IPS-11a (cell line): ENCODE measurements around the gene DRAXIN.

Experiments used
- H3K4me3 ChIP-seq: one replicate; pipeline ENCODE4 v1.5.1; 2013; ENCODE audit warnings: low read depth, low read length, control low read depth

The DRAXIN gene

DNA sequence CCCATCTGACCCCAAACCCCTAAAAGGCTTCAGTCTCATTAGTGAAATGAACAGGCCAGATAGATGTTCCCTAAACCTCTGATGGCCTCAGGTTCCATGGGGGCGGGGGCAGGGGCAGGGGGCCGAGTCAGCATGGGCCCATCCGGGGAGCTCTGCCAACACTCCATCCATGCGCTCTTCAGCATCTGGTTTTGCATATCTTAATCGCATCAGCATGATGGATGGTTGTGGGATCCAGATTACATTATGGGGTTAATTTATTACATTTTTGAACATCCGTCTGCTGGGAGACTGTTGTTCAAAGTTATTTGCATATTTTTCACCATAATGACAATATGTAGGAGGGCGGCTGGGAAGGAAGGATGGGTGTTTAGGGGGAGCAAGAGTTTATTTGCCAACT, 7.4 kb upstream of the DRAXIN start:
- H3K4me3 ChIP-seq, result no peak overlapping the region

DNA sequence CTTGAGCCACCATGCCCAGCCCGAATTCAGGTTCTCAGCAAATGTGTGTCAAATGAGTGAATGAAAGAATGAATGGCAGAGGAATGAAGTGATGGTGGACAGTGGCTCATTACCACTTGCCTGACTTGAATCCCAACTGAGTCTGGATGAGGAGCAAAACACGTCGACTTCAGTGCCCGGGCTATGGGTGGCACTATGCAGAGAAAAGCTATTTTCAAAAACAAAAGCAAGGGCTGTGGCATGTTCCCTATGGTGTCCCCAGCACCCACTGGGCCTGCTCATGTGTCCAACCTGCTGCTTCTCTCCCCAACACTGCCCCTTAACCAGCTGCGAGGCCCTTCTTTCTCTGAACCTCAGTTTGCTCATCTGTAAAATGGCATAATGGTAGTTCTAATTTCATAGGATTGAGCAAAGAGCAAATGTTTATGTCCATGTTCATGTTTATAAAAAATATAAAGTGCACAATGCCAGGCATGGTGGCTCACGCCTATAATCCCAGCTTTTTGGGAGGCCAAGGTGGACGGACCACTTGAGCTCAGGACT, 6.2 kb upstream of the DRAXIN start:
- H3K4me3 ChIP-seq, result no peak overlapping the region

DNA sequence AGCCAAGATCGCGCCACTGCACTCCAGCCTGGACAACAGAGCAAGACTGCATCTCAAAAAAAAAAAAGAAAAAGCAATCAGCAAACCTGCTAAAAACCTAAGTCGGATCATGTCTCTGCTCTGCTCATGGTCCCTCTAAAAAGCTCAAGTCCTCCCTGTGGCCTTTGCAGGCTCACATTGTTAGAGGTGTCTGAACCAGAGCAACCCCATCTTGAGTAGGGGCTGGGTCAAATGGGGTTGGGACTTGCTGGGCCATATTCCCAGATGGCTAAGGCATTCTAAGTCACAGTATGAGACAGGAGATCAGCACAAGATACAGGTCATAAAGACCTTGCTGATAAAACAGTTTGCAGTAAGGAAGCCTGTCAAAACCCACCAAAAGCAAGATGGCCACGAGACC, 3.0 kb upstream of the DRAXIN start:
- no peak overlapping the region for H3K4me3 ChIP-seq

GRCh38 chr1:11690397-11691301, 861 bp upstream of the DRAXIN start:
- peak overlapping the region; percentile 88 for H3K4me3 ChIP-seq

DNA sequence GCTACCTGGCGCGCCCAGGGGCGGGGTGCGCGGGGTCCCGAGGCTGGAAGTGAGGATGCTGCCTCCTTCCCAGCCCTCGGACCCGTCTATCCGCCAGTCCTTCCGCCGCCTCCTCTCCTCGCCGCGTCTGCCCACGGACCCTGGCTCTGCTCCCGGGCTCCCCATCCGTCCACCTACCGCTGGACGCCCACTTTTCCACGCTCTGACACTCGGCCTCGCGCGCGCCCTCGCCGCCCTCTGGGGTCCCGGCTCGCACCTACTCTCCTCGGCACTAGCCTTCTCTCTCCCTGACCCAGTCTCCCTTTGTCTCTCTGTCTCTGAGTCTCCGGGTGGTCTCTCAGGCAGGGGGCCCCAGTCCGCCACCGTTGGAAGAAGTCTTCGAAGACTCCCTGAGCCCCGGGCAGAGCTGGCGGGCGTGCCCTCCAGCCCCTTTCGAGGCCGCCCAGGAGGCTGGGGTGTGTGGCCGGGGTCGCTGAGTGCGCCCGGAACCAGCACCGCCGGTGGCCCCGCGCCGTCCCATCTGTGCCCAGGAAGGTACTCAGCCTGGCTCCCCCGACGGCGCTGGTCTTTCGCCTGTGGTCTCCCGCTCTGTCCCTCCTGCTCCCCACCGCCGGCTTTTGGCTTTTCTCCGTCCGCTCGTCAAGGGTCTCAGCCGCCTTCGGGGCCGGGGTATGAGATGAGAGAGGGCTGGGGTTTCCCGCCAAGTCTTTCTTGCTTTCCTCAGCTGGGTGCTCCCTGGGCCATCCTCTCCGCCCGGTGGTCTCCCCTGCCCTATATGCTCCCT, 610 bp downstream of the DRAXIN start:
- H3K4me3 ChIP-seq, result peak overlapping the region; percentile 81

DNA sequence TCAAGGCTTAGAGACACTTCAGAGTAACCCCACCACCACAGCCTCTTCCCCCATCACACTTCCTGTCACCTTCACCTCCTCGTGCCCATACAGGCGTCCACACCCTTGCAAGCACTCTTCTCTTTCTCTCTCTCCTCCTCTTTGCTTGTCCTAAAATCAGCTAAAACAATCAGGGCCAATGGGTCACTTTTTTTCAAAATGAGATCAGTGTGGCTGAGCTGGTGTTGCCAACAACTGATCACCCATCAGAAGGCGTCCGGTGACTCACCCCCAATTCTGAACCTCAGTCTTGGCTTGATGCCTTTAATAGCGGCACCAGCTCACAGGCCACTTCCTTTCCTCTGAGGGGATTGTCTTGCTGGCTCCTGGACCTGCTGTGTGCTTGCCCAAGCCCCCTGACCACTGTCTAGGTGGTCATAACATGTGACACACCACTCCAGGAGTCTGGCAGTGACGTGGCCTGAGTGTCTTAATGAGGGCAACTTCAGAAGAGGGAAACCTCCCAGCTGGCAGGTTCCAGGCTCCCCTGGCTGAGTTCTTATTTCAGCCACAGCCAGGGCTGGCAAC, 1.6 kb downstream of the DRAXIN start:
- H3K4me3 ChIP-seq, result no peak overlapping the region

DNA sequence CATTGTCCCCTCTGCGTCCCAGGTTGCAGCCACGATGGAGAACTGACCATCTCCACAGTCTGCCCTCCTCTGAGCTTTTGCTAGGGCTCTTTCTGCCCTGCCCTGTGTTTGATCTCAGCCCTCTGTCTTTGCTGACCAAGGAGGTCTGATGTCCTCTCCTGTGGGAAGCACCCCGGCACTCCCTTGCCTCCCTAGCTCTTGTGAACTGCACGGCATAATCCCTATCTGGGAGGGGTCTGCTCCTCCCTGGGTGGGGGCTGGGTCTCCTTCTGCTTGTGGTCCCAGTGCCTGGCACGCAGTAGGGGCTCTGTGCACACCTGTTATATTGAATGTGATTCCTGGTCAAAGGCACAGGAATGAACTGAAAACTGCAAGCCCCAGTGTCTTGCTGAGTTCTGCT, 2.4 kb downstream of the DRAXIN start:
- H3K4me3 ChIP-seq, result no peak overlapping the region

DNA sequence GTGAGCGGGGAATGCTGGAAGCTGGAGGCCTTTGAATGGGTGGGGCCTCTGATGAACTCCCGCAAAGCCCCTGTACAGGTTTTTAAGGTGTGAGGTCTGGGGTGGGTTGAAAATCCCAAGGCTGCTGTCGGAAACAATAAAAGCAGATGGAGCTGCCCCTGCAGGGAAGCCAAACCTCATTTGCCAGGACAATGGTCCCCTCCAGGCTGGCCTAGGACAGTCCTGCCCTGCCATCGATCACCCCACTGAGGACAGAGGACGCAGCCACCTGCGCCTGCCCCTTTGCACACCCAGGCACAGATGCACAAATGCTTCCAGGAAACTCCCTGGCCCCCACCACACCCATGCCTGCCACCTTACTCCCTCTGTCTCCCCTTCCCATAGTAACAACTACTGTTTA, 4.4 kb downstream of the DRAXIN start:
- no peak overlapping the region for H3K4me3 ChIP-seq

DNA sequence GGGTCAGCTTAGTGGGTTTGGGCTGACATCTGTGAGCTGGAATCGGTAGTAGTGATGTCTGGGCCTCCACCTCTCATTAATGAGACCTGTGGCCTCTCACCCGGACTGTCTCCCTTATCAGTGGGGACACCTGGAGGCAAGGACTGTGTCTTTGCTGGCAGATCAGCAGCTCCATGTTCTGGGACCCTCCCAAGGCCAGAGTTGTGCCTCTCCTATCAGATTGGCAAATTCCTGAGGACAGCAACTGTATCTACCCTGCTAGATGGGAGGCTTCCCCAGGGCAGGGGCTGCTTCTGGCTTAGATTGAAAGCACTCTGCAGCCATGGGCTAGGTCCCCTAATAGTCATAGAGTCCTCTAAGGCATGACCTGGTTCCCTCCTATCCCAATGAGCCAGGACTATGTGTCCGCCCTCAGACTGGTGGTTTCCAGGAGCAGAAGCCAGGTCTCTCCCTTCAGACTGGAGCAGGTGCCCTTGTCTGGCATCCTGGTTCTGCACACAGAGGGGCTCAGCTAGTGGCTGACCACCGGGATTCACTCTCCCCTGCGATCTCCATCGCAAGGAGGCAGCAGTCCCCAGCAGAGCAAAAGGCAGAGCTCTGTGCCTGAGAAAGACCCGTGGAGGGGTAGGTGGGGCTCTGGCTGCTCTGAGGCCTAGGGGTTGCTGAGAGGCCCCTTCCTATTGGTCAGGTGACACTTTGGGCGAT, 5.8 kb downstream of the DRAXIN start:
- H3K4me3 ChIP-seq, result no peak overlapping the region

DNA sequence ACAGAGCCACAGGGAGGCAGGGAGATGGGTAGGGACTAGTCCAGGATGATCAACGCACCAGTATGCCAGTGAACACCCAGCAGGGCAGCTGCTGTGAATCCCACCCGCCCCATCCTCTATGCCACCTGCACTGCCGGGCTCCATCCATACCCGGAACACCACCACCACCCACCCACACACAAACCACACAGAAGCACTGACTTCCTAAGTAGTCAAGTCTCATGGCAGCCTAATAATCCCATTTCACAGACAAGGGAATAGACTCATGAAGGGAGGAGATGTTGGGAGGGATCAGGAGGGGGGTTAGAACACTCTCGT, 6.3 kb downstream of the DRAXIN start:
- H3K4me3 ChIP-seq, result no peak overlapping the region

DNA sequence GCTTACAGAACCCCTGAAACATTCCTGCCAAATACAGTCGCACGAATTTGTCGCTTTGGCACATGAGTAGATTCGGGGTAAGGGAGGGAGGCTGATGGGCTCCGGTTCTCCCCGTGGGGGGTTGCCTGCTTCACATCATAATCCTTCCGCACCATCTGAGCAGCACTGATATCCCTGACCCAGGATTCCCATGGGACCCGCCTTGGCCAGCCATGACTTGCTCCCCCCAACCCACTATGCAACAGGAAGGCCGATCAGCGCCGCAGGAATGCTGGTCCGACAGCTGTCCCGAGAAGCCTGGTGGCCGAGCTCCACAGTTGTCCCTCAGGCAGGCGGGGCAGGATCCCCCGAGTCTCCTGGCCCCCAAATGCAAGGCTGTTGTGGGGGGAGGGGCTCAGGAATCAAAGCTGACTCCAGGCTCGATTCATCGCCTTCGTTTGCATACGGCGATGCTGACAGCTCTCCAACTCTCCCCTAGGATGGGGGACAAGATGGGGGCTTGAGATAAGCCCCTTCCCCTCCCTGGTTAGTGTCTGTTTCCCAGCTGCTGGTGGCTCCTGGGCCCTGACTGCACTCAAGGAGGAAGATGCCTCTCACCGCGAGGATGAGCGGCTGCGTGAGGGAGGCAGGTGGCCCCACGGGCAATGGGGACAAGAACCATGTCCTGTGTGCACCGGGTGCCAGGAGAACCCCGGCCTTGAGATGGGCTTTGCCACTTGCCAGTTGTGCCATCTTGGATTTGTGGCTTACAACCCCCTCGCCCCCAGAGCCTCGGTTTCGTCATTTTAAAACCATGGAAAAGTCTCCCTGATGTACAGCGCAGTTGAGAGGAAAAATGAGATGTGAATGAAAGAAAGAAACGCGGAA, 9.3 kb downstream of the DRAXIN start:
- H3K4me3 ChIP-seq, result no peak overlapping the region

DNA sequence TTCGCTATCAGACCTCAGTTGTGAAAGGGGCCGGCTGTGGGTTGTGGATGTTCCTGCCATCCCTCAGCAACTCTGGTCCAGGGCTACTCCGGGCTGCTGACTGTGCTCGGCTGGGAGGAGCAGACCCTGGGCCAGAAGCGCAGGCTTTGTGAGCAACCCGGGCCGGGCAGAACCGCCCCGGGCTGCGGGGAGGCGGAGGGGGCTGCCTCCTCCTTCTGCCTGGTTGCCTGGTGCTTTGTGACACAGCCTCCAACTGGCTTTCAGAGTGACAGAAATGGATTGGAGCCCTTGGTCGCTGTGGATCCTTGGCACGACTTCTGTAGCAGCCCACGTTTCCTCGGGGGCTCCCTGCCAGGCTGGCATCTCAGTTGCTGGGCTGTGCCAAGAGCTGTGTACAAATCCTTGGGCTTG, 10.0 kb downstream of the DRAXIN start:
- H3K4me3 ChIP-seq, result no peak overlapping the region

GRCh38 chr1:11701981-11702803, 10.7 kb downstream of the DRAXIN start:
- no peak overlapping the region for H3K4me3 ChIP-seq

DNA sequence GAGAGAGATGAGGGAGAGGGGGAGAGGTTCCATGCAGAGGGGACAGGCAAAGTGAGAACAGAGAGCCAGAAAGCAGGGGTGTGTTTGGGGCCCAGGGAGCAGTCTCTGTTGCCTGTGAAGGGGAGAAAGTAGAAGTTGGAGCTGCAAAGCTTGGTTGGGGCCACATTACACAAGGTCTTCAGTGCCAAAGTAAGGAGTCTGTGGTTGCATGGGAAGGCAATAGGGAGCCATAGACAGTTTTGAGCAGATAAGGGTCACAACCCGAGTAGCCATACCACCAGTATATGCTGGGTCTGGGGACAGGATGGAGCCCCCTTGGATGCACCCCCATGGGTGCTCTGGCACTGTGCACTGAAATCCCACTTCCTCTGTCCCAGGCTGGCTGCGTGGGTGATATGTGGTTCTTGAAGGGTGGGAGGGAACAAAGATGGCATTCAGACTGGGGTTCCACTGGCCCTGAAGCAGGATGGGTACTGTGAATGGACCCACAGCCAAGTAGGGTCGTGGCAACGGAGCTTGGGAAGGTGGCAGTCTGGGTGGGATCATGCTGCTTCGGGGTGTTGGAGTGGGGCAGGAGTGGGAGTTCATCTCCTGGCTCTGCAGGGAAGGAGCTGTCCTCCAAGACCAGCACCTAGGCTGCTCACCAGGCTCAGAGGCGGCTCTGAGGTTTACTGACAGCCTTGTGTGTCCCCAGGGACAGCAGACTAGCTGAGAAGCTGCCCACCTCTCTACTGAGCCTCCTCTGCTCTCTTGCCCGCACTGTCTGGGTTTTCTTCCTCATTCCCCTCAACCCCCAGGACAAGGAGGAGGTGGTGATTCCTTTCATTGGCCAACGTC, 12.1 kb downstream of the DRAXIN start:
- H3K4me3 ChIP-seq, result no peak overlapping the region

- H3K4me3 ChIP-seq, result no peak overlapping the region
Measured at GRCh38 chr1:11704194-11704529, 12.7 kb downstream of the DRAXIN start.

- H3K4me3 ChIP-seq, result no peak overlapping the region
Measured at GRCh38 chr1:11704691-11705475, 13.4 kb downstream of the DRAXIN start.

DNA sequence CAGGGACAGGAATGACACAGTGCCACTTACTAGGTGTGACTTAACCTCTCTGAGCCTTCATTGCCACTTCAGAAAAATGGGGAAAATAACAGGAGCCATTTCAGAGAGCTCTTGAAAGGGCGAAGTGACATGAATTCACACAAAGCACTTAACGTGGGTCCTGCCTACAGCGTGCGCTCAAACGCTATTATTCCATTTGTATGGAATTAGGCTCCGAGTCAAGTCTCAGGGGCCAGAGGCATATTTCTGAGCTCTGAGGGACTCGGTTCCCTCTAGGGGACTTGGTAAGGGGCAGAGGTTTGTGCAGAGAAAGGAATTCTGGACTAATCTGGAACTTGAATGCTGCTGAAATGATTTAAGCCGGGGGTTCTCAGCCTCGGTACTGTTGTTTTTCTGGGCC, 14.1 kb downstream of the DRAXIN start:
- no peak overlapping the region for H3K4me3 ChIP-seq

DNA sequence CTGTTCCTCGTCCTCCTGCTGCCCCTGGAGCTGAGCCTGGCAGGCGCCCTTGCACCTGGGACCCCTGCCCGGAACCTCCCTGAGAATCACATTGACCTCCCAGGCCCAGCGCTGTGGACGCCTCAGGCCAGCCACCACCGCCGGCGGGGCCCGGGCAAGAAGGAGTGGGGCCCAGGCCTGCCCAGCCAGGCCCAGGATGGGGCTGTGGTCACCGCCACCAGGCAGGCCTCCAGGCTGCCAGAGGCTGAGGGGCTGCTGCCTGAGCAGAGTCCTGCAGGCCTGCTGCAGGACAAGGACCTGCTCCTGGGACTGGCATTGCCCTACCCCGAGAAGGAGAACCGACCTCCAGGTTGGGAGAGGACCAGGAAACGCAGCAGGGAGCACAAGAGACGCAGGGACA, 14.8 kb downstream of the DRAXIN start:
- no peak overlapping the region for H3K4me3 ChIP-seq
